H1 (cell line): ENCODE measurements around the gene GNLY. TPM values are rescaled to one million over a fixed set of nuclear protein-coding genes. Genes with fewer than 3 reads are reported as not detected.

Experiments used
- CTCF ChIA-PET: fragments of 300-600 bp; sonication (Branson Sonifier 250); formaldehyde crosslinking; loops from one replicate; lab custom pipeline; 2021; ENCODE audit not compliant: partially characterized antibody; lab: Charles Lee
- POLR2A ChIA-PET: fragments of 300-600 bp; sonication (Branson Sonifier 250); formaldehyde crosslinking; loops from one replicate; lab custom pipeline; 2021; ENCODE audit warnings: inconsistent platforms; ENCODE audit not compliant: partially characterized antibody; lab: Charles Lee
- DNase-seq, 2 experiments: peaks; one replicate each; pipeline versions ENCODE4 v3.0.0 to v3.0.0-alpha.2; 2010 to 2022; ENCODE audit warnings: low spot score in 2 of 2, low read depth in 1 of 2, mixed read lengths in 1 of 2
- FAIRE-seq: peaks from 2 replicates; lab custom pipeline; 2011; peaks lifted over from hg19 to GRCh38; lab: Jason Lieb, UNC
- H2AFZ ChIP-seq: 2 replicates; pipeline ENCODE4 v1.8.1; 2012; ENCODE audit warnings: low read length, inconsistent platforms
- H2AK5ac ChIP-seq: 2 replicates; pipeline ENCODE4 v1.6.1; 2013; ENCODE audit warnings: low read depth, low read length
- H2BK120ac ChIP-seq: replicated peaks from 2 replicates; pipeline ENCODE3; 2013; ENCODE audit warnings: low read depth, low read length, inconsistent platforms
- H2BK12ac ChIP-seq: 2 replicates; pipeline ENCODE4 v1.6.1; 2013; ENCODE audit warnings: low read depth, low read length
- H2BK15ac ChIP-seq: 2 replicates; pipeline ENCODE4 v1.6.1; 2013; ENCODE audit warnings: low read length
- H2BK20ac ChIP-seq: 2 replicates; pipeline ENCODE4 v1.6.1; 2013; ENCODE audit warnings: low read length
- H2BK5ac ChIP-seq: 2 replicates; pipeline ENCODE4 v1.6.1; 2013; ENCODE audit warnings: low read depth, low read length
- H3K14ac ChIP-seq: 2 replicates; pipeline ENCODE4 v1.6.1; 2013; ENCODE audit warnings: inconsistent platforms; ENCODE audit not compliant: insufficient read length
- H3K18ac ChIP-seq: 2 replicates; pipeline ENCODE4 v1.6.1; 2013; ENCODE audit warnings: low read length; ENCODE audit errors: extremely low read depth
- H3K23ac ChIP-seq: 2 replicates; pipeline ENCODE4 v1.6.1; 2013; ENCODE audit warnings: inconsistent platforms; ENCODE audit not compliant: insufficient read length
- H3K23me2 ChIP-seq: 2 replicates; pipeline ENCODE4 v1.6.1; 2013; ENCODE audit warnings: low read depth, low read length
- H3K27ac ChIP-seq: 2 replicates; pipeline ENCODE4 v1.6.1; 2011; ENCODE audit warnings: low read depth, low read length, inconsistent platforms
- H3K27me3 ChIP-seq, 4 experiments: replicated peaks in 1 of 4; 1 replicate in 1 of 4; 2 replicates in 3 of 4; pipeline versions ENCODE4 v1.6.1 to v1.8.1; 2011 to 2013; ENCODE audit warnings: low read length in 3 of 4, mild to moderate bottlenecking in 3 of 4, inconsistent platforms in 2 of 4, mixed read lengths in 2 of 4, moderate library complexity in 1 of 4; ENCODE audit not compliant: control insufficient read depth in 3 of 4, insufficient read depth in 3 of 4; ENCODE audit errors: extremely low read depth in 1 of 4
- H3K36me3 ChIP-seq, 4 experiments: 2 replicates each; pipeline versions ENCODE4 v1.6.1 to v1.8.1; 2011 to 2013; ENCODE audit warnings: mild to moderate bottlenecking in 4 of 4, low read length in 3 of 4, moderate library complexity in 2 of 4, control low read depth in 1 of 4, inconsistent platforms in 1 of 4; ENCODE audit not compliant: insufficient read depth in 4 of 4, control insufficient read depth in 2 of 4
- H3K4ac ChIP-seq: replicated peaks from 2 replicates; pipeline ENCODE3; 2013; ENCODE audit warnings: low read length, low read depth, mixed read lengths, inconsistent platforms; ENCODE audit not compliant: insufficient read length
- H3K4me1 ChIP-seq, 4 experiments: replicated peaks in 1 of 4; 1 replicate in 1 of 4; 2 replicates in 3 of 4; pipeline versions ENCODE4 v1.6.1 to v1.8.1; 2011 to 2013; ENCODE audit warnings: low read length in 3 of 4, inconsistent platforms in 2 of 4, mixed read lengths in 1 of 4; ENCODE audit not compliant: insufficient read depth in 4 of 4, control insufficient read depth in 3 of 4
- H3K4me2 ChIP-seq, 2 experiments: 2 replicates each; pipeline versions ENCODE4 v1.6.1 to v1.8.1; 2011 to 2013; ENCODE audit warnings: low read depth in 2 of 2, low read length in 2 of 2, control low read depth in 1 of 2, inconsistent platforms in 1 of 2, mild to moderate bottlenecking in 1 of 2; ENCODE audit not compliant: insufficient read depth in 1 of 2
- H3K4me3 ChIP-seq, 4 experiments: fragments of 200-600, 300-600 bp in 1 of 4; sonication (generic), shearing (Covaris generic), sonication (Bioruptor Twin) in 1 of 4; 2 replicates each; pipeline versions ENCODE4 v1.5.1 to v1.8.1; 2011 to 2016; ENCODE audit warnings: low read length in 4 of 4, low read depth in 3 of 4, control low read depth in 2 of 4, inconsistent platforms in 2 of 4, mild to moderate bottlenecking in 2 of 4, mixed read lengths in 1 of 4, moderate library complexity in 1 of 4; ENCODE audit not compliant: insufficient read depth in 2 of 4; ENCODE audit errors: extremely low read depth in 1 of 4
- H3K56ac ChIP-seq: replicated peaks from 2 replicates; pipeline ENCODE3; 2013; ENCODE audit warnings: low read depth, mild to moderate bottlenecking, mixed read lengths, low read length, inconsistent platforms; ENCODE audit not compliant: insufficient read length
- H3K79me1 ChIP-seq: 2 replicates; pipeline ENCODE4 v1.6.1; 2013; ENCODE audit warnings: low read depth, low read length, control low read depth
- H3K79me2 ChIP-seq, 2 experiments: 2 replicates each; pipeline versions ENCODE4 v1.6.1 to v1.8.1; 2012 to 2013; ENCODE audit warnings: low read length in 2 of 2, mild to moderate bottlenecking in 2 of 2, inconsistent platforms in 1 of 2; ENCODE audit not compliant: insufficient read depth in 2 of 2, control insufficient read depth in 1 of 2
- H3K9ac ChIP-seq, 4 experiments: replicated peaks in 1 of 4; 1 replicate in 1 of 4; 2 replicates in 3 of 4; pipeline versions ENCODE4 v1.6.1 to v1.8.1; 2011 to 2013; ENCODE audit warnings: low read depth in 3 of 4, low read length in 3 of 4, control low read depth in 2 of 4, mild to moderate bottlenecking in 2 of 4, moderate library complexity in 2 of 4, inconsistent platforms in 1 of 4; ENCODE audit errors: extremely low read depth in 1 of 4
- H3K9me3 ChIP-seq, 2 experiments: 2 replicates each; pipeline versions ENCODE4 v1.6.1 to v1.8.1; 2012 to 2013; ENCODE audit warnings: mild to moderate bottlenecking in 2 of 2, moderate library complexity in 2 of 2, control low read depth in 1 of 2, inconsistent platforms in 1 of 2, low read depth in 1 of 2, low read length in 1 of 2, mixed read lengths in 1 of 2; ENCODE audit not compliant: insufficient read depth in 2 of 2
- H4K20me1 ChIP-seq, 2 experiments: replicated peaks in 1 of 2; 2 replicates each; pipeline versions ENCODE3 to v1.8.1; 2011 to 2013; ENCODE audit warnings: inconsistent platforms in 2 of 2, low read length in 2 of 2, mild to moderate bottlenecking in 1 of 2; ENCODE audit not compliant: insufficient read depth in 2 of 2, control insufficient read depth in 1 of 2
- H4K5ac ChIP-seq: 2 replicates; pipeline ENCODE4 v1.6.1; 2013; ENCODE audit warnings: low read length, low read depth, mixed read lengths, inconsistent platforms; ENCODE audit not compliant: insufficient read length
- H4K8ac ChIP-seq: 2 replicates; pipeline ENCODE4 v1.8.0; 2013; ENCODE audit warnings: mild to moderate bottlenecking, moderate library complexity, low read length, inconsistent platforms; ENCODE audit not compliant: insufficient read depth; ENCODE audit errors: extremely low read depth
- H4K91ac ChIP-seq: replicated peaks from 2 replicates; pipeline ENCODE3; 2013; ENCODE audit warnings: low read length, mixed read lengths, inconsistent platforms; ENCODE audit not compliant: insufficient read length
- KDM4A ChIP-seq: IDR thresholded peaks from one replicate; pipeline ENCODE4 v1.7.1; 2012; ENCODE audit warnings: low read depth, mild to moderate bottlenecking, moderate library complexity, low read length, inconsistent platforms; ENCODE audit not compliant: severe bottlenecking
- MAFK ChIP-seq: IDR thresholded peaks from 2 replicates; pipeline ENCODE4 v1.6.1; 2012; ENCODE audit warnings: low read depth, mild to moderate bottlenecking, improper control_type of control experiment, low read length
- PHF8 ChIP-seq: fragments of 200-600 bp; sonication (generic); conservative IDR thresholded peaks from 2 replicates; pipeline ENCODE4 v1.7.1; 2012; ENCODE audit warnings: low read depth, mild to moderate bottlenecking, inconsistent platforms, low read length, moderate library complexity
- SIRT6 ChIP-seq: IDR thresholded peaks from one replicate; pipeline ENCODE4 v1.7.1; 2012; ENCODE audit warnings: low read length, inconsistent platforms
- SP2 ChIP-seq: IDR thresholded peaks from 2 replicates; pipeline ENCODE4 v1.6.1; 2012; ENCODE audit warnings: mild to moderate bottlenecking, low read length, inconsistent platforms
- SUZ12 ChIP-seq: fragments of 200-600 bp; sonication (generic); IDR thresholded peaks from 2 replicates; pipeline ENCODE4 v1.6.1; 2012; ENCODE audit warnings: mild to moderate bottlenecking, inconsistent platforms, low read length, moderate library complexity, mixed read lengths
- TAF1 ChIP-seq: IDR thresholded peaks from 2 replicates; pipeline ENCODE4 v1.6.1; 2011; ENCODE audit warnings: mild to moderate bottlenecking, low read depth, low read length
- TAF7 ChIP-seq: optimal IDR thresholded peaks from 2 replicates; pipeline ENCODE3; 2011; ENCODE audit warnings: low read depth, mild to moderate bottlenecking, inconsistent platforms, low read length, moderate library complexity, borderline replicate concordance
- WGBS, 2 experiments: shearing (Covaris generic) in 1 of 2; methylation state at CpG; one replicate each; pipeline versions ENCODE4 v1.1.6 to v1.1.7; 2013 to 2015; ENCODE audit warnings: low lambda C conversion rate in 2 of 2, mixed read lengths in 2 of 2, inconsistent platforms in 1 of 2, low coverage in 1 of 2, missing lambda C conversion rate in 1 of 2; ENCODE audit not compliant: insufficient replicate concordance in 2 of 2, insufficient coverage in 1 of 2, insufficient read length in 1 of 2; ENCODE audit errors: extremely low coverage in 1 of 2, missing lambda C conversion rate in 1 of 2; 5-methylcytosine and 5-hydroxymethylcytosine counted together
- polyA plus RNA-seq, 7 experiments: library from polyadenylated mRNA; depleted of rRNA in 3 of 7; stranded (reverse) in 5 of 7; unstranded in 2 of 7; fragments of >200 nt in 5 of 7; fragments of 200-250 nt in 2 of 7; gene quantifications; 1 replicate in 5 of 7; 2 replicates in 1 of 7; 4 replicates in 1 of 7; pipeline versions ENCODE4 v1.2.1 to v1.2.3, GENCODE V29; 2011 to 2013; ENCODE audit warnings: missing spikeins in 2 of 7, mixed read lengths in 2 of 7
- total RNA-seq: library from RNA; stranded (reverse); fragmentation: NEBNext Ultra II Directional; extraction: Animal tissue kit (Norgen Biotek cat#: 25700); gene quantifications from 2 replicates; pipeline ENCODE4 v1.2.1, GENCODE V29; 2021

The GNLY gene
- total and polyA plus RNA-seq, 2 of the 8 experiments (the other 6 are each of a cell fraction or from before 2014, with no cell fraction given): 0.03 TPM; not detected in 1

GRCh38 chr2:85712336-85712735 lies 18.2 kb downstream of the GNLY start:
- FAIRE-seq: no peak

More at GRCh38 chr2:85712336-85712735, 18.2 kb downstream of the GNLY start:
- no peak overlapping the region for H3K9ac ChIP-seq
- H4K8ac ChIP-seq: no peak overlapping the region
- no peak overlapping the region for H3K23ac ChIP-seq
- no peaks in the 10 kb centered on the region for H3K79me1 ChIP-seq
- H3K23me2 ChIP-seq: no peaks in the 10 kb centered on the region
- no peaks in the 10 kb centered on the region for H3K36me3 ChIP-seq
- H2AK5ac ChIP-seq: no peak overlapping the region
- no peak overlapping the region for H2BK12ac ChIP-seq
- no peak overlapping the region for H2AFZ ChIP-seq
- POLR2A ChIA-PET: interaction anchor here (1.3 kb wide), 1 partner anchor 62 kb away, joined by 3 read pairs; no protein-coding TSS in a partner anchor
- H3K56ac ChIP-seq: no peak overlapping the region
- no peaks in the 10 kb centered on the region; a peak in 1 of 7 replicates for H3K4me1 ChIP-seq
- H3K9me3 ChIP-seq: no peaks in the 10 kb centered on the region
- no peak for TF ChIP-seq KDM4A
- no peak for TF ChIP-seq SP2
- TF ChIP-seq SUZ12: no peak
- no peak for TF ChIP-seq PHF8
- TF ChIP-seq TAF1: no peak
- no peak for TF ChIP-seq TAF7
- no peak for TF ChIP-seq MAFK
- TF ChIP-seq SIRT6: no peak
- no peak overlapping the region for H3K4me3 ChIP-seq
- no peak overlapping the region for H3K4ac ChIP-seq
- WGBS, 2 experiments: 95% methylated on average over 12 of the region's 15 CpGs; no CpG with 5 or more reads in 1 of the 2 experiments
- H4K20me1 ChIP-seq: no peaks in the 10 kb centered on the region
- no peak overlapping the region for H2BK15ac ChIP-seq
- no peak overlapping the region for H4K91ac ChIP-seq
- H2BK20ac ChIP-seq: no peak overlapping the region
- no peak overlapping the region for H3K18ac ChIP-seq
- H2BK120ac ChIP-seq: no peak overlapping the region
- no peaks in the 10 kb centered on the region for H3K79me2 ChIP-seq
- CTCF ChIA-PET: interaction anchor here (0.6 to 2.2 kb wide), 12 partner anchors 10 to 124 kb away, joined by 3 to 7 read pairs (median 4); no protein-coding TSS in a partner anchor
- no peak overlapping the region for H3K27ac ChIP-seq
- no peak overlapping the region for H2BK5ac ChIP-seq
- no peaks in the 10 kb centered on the region; a peak in 2 of 7 replicates for H3K27me3 ChIP-seq
- H3K14ac ChIP-seq: no peak overlapping the region
- H3K4me2 ChIP-seq: no peak overlapping the region
- H4K5ac ChIP-seq: no peak overlapping the region
- no peak for DNase-seq
